Mucosa of descending colon (tissue), 3 donors: ENCODE results near the gene LHX3. TPM values are rescaled to one million over a fixed set of nuclear protein-coding genes. Genes with fewer than 3 reads are reported as not detected.

ENCODE experiments used
- ATAC-seq: fragments of 200-7000 bp; cut with Tn5 transposase; one replicate; pipeline ENCODE4 v1.9.1; 2020; ENCODE audit warnings: mild to moderate bottlenecking, moderate library complexity
- DNase-seq, 3 donors: peaks; one replicate each; pipeline ENCODE4 v3.0.0-alpha.2; 2020
- H3K36me3 ChIP-seq: fragments of 200-600 bp; one replicate; pipeline ENCODE4 v1.8.0; 2021; ENCODE audit warnings: low read depth, mild to moderate bottlenecking
- H3K4me1 ChIP-seq: fragments of 200-600 bp; one replicate; pipeline ENCODE4 v1.8.0; 2021; ENCODE audit warnings: low read depth, mild to moderate bottlenecking
- H3K4me3 ChIP-seq: fragments of 200-600 bp; one replicate; pipeline ENCODE4 v1.8.0; 2021; ENCODE audit warnings: mild to moderate bottlenecking
- H3K9me3 ChIP-seq: fragments of 200-600 bp; one replicate; pipeline ENCODE4 v1.8.0; 2021; ENCODE audit warnings: mild to moderate bottlenecking
- intact Hi-C, 2 donors: fragments of 100-400 bp; cut with DNase I in 1 of 2; cut with micrococcal nuclease in 1 of 2; formaldehyde crosslinking; loops; one replicate each; pipeline versions ENCODE4 v1.11.0 to v1.11.1; 2022; cut with DNase I, micrococcal nuclease
- total RNA-seq, 3 donors: library from RNA; stranded (reverse); fragmentation: NEBNext Ultra II Directional in 2 of 3; extraction: Animal tissue kit (Norgen Biotek cat#: 25700) in 2 of 3; gene quantifications; one replicate each; pipeline versions ENCODE4 v1.2.1 to v1.2.4, GENCODE V29; 2021 to 2023
- TF ChIP-seq, protein P1 (sequence below): fragments of 200-600 bp; IDR thresholded peaks from one replicate; pipeline ENCODE4 v1.8.0; 2022; ENCODE audit warnings: antibody characterized with exemption, mild to moderate bottlenecking
- donor health status: DM: no; HTN: no; CAD: no; lungs with moderate emphysema.
- donor health status: DM: no; HTN: no; CAD: no.
- donor health status: DM: no; HTN: yes; CAD: no.

Gene LHX3
- total RNA-seq, 3 donors from 2014 or later = not detected

DNA sequence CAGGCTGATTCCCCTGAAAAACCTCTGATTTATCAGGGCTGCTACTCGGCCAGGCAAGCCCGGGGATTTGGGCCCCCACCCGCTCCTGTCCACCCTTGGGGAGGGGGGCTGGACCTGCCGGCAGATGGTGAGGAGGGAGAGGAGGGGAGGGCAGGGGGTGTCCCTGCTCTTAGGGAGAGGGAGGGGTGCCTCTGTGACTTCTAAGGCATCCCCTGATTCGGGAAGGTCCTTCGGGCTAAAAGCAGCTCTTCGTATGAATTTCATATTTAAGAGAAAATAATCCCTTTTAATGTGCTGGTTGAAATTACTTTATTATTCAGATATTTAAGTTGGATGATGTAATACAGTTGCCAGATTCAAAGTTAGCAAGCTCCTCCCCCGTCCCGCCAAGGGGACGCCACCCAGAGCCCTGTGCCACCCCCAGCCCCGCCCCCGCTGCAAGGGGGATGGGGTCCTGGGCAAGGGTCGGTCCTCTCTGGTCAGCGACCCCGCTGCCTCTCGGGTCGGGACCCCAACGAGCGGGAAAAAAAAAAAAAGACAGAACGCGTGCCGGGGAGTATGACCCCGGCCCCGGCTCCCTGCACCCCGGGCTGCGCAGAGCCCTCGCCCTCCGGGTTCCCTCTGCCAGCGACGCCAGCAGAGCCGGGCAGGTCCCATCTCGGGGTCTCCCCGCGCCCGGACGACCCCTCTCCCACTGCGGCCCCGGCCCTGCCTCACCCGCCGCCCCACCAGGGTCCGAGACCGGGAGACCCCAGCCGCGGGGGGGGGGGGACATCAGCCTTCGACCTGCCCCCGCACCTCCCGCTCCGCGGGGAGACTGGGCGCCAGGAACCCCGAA, 12.4 kb downstream of the LHX3 start:
- TF ChIP-seq, protein P1, sequence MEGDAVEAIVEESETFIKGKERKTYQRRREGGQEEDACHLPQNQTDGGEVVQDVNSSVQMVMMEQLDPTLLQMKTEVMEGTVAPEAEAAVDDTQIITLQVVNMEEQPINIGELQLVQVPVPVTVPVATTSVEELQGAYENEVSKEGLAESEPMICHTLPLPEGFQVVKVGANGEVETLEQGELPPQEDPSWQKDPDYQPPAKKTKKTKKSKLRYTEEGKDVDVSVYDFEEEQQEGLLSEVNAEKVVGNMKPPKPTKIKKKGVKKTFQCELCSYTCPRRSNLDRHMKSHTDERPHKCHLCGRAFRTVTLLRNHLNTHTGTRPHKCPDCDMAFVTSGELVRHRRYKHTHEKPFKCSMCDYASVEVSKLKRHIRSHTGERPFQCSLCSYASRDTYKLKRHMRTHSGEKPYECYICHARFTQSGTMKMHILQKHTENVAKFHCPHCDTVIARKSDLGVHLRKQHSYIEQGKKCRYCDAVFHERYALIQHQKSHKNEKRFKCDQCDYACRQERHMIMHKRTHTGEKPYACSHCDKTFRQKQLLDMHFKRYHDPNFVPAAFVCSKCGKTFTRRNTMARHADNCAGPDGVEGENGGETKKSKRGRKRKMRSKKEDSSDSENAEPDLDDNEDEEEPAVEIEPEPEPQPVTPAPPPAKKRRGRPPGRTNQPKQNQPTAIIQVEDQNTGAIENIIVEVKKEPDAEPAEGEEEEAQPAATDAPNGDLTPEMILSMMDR = no peak
- no peaks in the 10 kb centered on the region for H3K36me3 ChIP-seq
- no peaks in the 10 kb centered on the region for H3K4me1 ChIP-seq
- ATAC-seq = no peak
- H3K9me3 ChIP-seq = no peaks in the 10 kb centered on the region
- no peak for DNase-seq
- no peak overlapping the region for H3K4me3 ChIP-seq
- intact Hi-C loops = no loop called here

DNA sequence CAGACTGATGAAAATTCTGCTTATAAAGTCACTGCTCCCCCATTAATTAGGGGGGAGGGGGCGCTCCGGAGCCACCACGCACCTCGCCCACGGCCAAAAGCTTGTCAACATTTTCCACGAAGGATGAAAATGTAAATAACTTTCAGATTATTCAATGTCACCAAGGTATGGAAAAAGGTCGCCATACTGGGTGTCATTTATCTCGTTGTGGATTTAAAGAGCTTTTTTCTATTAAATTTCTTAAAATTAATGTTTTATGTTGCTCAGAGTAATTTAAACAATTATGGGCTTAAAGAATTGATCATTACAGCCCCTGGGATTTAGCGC, 13.0 kb downstream of the LHX3 start:
- TF ChIP-seq, protein P1 = no peak
- Histone ChIP-seq H3K4me1 (no peaks in the 10 kb centered on the region), H3K4me3 (no peak overlapping the region), H3K9me3 (no peaks in the 10 kb centered on the region), H3K36me3 (no peaks in the 10 kb centered on the region)
- intact Hi-C loops = no loop called here
- DNase-seq = no peak
- ATAC-seq = no peak

DNA sequence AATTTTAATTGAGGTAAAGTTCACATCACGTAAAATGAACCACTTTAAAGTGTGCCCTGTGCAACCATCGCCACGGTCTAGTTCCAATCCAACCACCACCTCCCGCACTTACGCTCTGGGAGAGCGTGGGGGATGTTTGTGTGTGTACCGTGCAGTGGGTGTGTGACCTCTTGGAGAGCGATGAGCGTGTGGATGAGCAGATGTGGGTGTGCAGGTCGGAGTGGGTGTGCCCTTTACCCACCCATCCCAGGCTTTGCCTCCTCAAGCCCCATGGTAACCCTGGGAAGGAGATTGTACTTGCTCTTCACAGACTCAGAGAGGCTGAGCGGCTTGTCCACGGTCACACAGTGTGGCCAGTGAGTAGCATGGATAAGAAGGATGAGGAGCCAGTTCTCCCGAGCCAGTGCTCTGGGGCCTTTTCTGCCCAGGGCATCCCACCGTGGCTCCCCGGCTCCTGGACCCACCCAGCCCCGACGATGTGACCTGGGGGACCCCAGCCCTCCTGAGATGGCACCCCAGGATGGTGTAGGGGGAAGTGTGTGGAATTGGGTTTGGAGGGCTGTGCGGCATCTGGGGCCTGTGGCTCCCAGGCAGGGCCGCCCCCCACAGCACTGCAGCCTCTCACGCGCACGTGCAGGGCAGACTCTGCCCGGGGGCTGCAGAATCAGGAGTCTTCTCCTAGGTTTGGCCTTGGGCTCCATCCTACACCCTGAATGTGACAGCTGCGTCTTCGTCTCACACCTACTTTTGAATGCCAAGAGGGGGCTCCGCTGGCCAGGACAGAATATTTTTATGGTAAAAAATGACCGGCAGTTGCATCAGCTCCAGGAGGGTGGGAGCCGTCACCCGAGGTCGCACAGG, 13.6 kb downstream of the LHX3 start:
- ATAC-seq = no peak
- TF ChIP-seq, protein P1 = no peak
- H3K4me1 ChIP-seq = no peaks in the 10 kb centered on the region
- H3K9me3 ChIP-seq = no peaks in the 10 kb centered on the region
- intact Hi-C loops = no loop called here
- no peak overlapping the region for H3K4me3 ChIP-seq
- DNase-seq = no peak
- H3K36me3 ChIP-seq = no peaks in the 10 kb centered on the region

DNA sequence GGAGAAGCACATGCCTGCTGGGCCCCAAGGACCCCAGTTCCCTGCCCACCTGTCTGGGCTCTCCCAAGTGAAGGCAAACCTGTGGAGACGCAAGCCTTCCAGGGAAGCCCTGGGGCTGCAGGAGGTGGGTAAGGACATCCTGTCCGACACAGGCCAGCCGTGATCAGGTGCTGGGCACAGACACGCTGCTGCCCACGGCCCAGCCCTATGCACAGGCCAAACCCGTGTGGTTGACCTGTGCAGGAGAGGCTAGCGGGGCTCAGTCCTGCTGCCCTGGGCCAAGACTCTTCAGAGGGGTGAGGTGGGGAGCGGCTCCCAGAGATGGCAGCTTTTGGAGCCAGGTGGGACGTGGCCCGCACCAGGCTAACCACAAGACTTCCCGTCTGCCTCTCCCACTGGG, 14.3 kb downstream of the LHX3 start:
- ATAC-seq = no peak
- TF ChIP-seq, protein P1 = no peak
- DNase-seq = no peak
- intact Hi-C loops = no loop called here
- Histone ChIP-seq H3K4me3 (no peak overlapping the region), H3K36me3 (no peaks in the 10 kb centered on the region), H3K9me3 (no peaks in the 10 kb centered on the region), H3K4me1 (no peaks in the 10 kb centered on the region)

DNA sequence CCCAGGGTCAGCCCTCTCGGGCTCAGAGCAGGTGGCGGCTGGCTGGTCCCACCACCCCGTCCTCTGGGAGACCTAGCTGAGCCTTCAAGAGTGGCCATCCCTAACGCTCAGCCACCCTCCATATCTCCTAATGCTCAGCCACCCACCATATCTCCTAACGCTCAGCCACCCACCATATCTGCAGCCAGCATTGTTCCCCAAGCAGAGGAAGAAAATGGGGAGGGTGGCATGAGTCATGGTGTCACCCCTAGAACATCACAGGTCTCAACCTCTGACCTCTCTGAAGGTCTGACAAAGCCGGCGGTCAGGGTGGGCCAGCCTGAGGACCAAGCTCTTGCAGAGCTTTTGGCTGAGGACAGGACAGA, 14.7 kb downstream of the LHX3 start:
- H3K4me1 ChIP-seq = no peaks in the 10 kb centered on the region
- no peaks in the 10 kb centered on the region for H3K36me3 ChIP-seq
- DNase-seq (no peak), ATAC-seq (no peak)
- intact Hi-C loops = no loop called here
- no peak overlapping the region for H3K4me3 ChIP-seq
- TF ChIP-seq, protein P1 = no peak
- H3K9me3 ChIP-seq = no peaks in the 10 kb centered on the region
